SHP77 (cell line): ENCODE results near the gene RUBCNL.
"Not testable (repeated sequence)": the region's sequence is repeated elsewhere in the genome, so short reads cannot be mapped to it uniquely, and the experiment has no call there.

Source experiments
- DNase-seq, 2 experiments: peaks; one replicate each; lab custom pipeline; 2025; lab: John Stamatoyannopoulos, UW

RUBCNL gene, protein sequence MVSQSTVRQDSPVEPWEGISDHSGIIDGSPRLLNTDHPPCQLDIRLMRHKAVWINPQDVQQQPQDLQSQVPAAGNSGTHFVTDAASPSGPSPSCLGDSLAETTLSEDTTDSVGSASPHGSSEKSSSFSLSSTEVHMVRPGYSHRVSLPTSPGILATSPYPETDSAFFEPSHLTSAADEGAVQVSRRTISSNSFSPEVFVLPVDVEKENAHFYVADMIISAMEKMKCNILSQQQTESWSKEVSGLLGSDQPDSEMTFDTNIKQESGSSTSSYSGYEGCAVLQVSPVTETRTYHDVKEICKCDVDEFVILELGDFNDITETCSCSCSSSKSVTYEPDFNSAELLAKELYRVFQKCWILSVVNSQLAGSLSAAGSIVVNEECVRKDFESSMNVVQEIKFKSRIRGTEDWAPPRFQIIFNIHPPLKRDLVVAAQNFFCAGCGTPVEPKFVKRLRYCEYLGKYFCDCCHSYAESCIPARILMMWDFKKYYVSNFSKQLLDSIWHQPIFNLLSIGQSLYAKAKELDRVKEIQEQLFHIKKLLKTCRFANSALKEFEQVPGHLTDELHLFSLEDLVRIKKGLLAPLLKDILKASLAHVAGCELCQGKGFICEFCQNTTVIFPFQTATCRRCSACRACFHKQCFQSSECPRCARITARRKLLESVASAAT

DNA sequence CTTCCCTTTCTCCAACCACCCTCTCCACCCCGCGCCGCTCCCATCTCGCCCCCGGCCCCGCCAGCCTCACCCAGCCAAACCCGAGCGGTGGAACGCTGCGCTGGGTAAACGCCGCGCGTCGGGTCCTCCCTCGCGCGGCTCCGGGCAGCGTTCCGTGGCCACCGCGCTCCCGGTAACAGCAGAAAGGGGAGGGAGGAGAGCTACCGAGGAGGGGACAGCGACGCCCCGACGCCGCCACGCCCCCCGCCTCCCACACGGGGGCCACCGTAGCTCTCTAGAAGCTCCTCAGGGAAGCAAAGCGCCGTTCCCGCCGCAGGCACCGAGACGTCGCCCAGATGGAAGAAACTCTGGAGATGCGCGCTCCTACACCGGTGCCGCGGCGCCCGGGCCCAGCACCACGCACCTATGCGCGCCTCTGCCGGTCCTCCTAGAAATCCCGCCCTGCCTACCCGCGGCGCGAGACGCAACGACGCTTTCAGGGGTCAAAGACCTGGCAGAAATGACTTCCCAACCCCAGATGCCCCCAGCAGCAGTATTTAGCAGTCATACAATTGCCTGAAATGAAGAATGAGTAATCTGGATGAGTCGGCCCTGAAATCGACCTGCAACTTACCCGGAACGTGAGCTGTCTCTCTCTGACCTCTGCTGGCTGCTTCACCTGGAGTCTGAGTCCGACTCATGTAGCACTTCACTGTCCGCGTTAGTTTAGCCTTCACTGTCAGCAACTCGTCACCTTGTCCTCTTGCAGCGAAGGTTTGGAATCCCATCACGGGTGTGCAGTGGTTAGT is at the start of gene RUBCNL:
TSS of gene RUBCNL (minus strand) at position 189 of the 788 bp plus-strand sequence. CDS start 14,777 bp downstream, outside the sequence.
- DNase-seq = no peak

GRCh38 chr13:46429558-46429957 is 42.5 kb upstream of the RUBCNL start:
- not testable (repeated sequence) for DNase-seq

GRCh38 chr13:46405457-46405856 is 18.4 kb upstream of the RUBCNL start:
- no peak for DNase-seq

- DNase-seq = no peak
Measured at GRCh38 chr13:46404733-46405100, 17.7 kb upstream of the RUBCNL start.

DNA sequence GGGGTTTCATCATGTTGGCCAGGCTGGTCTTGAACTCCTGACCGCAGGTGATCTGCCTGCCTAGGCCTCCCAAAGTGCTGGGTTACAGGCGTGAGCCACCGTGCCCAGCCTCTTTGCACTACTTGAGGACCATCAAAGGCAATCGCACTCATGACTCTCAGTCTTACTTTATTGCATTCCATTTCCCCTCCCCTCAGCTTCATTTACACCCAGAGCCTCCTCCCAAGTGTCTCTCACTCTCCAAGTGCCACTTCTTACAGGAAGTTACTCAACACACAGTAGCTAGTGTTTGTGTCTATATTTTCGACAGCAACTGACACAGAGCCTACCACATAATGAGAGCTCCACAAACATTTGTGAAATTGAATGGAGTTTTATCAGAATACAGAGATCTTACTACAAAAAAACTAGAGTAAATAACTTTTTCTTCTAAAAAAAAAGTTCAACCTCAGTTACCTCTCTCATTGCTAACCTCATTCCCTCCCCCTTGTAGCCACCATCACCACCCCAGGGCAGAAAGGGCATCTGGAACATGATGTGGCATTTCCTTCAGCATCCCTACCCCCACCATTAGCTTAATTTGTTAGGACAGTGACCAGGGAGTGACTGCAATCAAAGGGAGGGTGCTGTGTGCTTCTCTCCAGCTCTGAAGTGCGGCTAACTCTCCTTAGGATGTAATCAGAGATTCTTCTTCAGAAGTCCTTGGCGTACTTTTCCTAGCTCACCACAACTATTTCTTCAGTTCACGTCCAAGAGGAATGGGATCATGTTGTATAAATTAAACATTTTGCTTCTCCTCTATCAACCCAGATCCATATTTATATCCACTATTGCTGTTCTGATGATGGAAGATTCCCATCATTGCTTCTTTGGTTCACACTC is 17.0 kb upstream of the RUBCNL start:
- DNase-seq = no peak

- no peak for DNase-seq
Measured at GRCh38 chr13:46402178-46402577, 15.1 kb upstream of the RUBCNL start.

- DNase-seq = no peak
Measured at GRCh38 chr13:46401432-46401831, 14.4 kb upstream of the RUBCNL start.

DNA sequence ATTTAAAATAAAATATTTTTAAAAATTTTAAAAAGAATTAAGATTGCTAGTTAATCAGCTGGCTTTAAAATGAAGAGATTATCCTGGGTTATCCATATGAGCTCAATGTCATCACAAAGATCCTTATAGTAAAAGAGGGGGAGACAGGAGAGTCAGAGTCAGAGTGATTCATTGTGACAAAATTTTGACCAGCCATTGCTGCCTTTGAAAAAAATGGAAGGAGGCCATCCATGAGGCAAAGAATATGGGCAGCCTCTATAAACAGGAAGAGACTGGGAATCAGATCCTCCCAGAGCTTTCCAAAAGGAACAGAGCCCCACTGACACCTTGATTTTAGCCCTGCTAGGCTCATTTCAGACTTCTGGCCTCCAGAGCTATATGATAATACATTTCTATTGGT is 9.3 kb upstream of the RUBCNL start:
- no peak for DNase-seq

DNA sequence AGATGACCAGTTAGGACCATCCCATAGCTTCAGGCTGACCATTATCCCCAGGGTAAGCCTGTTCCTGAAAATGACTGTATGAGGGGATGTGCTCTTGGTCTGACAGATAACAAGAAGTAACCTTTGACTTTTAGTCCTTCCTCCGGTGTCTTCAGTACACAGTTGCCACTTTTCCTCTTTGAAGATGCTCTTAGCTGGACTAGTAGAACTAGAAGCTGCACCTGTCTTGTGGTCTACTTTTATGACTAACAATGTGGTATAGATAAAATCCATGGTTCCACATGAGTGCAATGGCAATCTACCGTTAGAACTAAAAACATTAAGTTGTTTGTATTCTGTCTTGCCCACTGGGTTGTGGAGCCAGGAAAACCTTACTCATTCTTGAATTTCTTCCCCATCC is 5.9 kb upstream of the RUBCNL start:
- DNase-seq = no peak

DNA sequence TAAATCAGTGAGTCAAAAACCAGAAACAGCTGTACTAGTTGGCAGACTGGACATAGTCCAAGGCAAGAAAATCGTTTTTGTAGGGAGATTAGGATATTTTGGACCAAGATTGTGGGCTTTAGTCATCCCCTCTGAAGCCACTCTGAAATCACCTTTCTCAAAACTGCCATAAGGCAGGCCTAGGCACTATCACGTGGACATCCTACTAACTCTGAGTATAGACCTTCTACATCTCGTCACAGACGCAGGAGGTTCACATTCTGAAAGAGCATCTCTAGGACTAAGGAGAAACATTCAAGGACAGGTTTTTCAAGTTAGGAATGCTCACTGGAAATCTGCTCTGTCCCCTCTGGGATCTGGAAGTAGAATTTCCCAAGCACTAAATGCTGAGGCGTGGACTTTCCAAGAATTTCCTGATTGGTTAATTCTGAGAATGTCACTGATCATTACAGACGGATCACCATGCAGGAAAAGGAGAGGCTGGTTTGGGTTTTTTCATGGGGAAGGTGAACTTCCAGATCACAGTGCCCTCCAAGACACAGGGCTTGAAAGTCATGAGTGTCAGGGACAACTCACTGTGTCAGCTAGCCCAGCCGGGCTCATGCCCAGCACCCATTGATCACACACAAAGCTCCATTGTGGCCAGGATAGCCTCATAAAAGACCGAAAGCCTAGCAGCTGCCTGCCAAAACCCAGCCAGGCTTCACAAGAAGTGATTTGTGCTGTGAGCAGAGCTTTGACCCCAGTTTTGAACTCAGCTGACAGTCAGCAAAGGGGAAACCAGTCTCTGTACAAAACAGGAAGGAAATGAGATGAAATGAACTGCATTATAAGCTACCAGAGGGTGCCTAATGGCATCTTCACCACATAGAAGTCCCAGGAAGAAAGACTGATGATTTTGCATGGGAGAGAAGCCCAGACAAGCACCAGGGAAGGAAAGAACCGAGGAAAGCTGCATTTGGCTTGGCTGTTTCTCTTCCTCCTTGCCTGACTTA is 2.7 kb upstream of the RUBCNL start:
- no peak for DNase-seq

- no peak for DNase-seq
Measured at GRCh38 chr13:46388846-46389245, 1.8 kb upstream of the RUBCNL start.

DNA sequence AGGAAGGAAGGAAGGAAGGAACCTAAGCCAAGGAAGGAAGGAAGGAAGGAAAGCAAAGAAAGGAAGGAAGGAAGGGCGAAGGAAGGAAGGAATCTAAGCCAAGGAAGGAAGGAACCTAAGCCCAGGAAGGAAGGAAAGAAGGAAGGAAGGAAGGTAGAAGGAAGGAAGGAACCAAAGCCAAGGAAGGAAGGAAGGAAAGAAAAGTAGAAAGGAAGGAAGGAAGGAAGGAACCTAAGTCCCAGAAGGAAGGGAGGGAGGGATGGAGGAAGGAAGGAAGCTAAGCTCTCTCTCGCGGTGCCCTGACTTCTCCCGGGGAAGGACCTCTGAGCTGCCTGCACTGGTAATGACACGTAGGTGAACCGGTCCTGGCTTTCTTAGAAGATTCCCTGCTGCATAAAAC is 1.3 kb upstream of the RUBCNL start:
- DNase-seq = no peak

DNA sequence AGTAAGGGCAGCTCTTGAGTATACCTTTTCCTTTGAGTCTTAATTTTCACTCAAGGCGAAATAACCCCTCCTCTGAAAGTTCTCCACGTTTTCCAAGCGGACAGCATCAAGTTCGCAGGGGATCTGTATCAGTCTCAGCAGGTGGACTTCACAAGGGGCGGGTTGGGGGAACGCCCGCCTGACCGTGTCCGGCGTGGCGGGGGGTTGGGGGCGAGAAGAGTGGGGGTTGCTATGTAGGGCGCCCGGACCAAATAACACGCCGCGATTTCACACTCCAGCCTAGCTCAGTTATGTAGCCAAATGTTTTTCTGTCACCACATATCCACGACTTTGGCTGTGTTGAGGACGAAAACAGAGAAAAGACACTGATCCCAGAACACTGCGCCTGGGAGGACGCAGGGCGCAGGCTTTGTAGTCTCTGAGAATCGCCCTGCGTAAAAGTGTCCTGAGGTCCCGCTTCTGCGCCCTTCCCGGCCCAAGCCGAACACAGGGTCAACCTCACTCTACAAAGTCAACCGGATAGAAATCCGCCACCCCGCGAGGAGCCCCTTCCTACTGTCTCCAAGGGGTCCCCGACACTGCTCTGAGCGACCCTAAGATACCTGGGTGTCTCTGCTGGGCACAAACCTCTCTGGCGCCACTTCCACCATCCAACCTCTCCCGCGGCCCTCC is 524 bp downstream of the RUBCNL start:
- no peak for DNase-seq

- DNase-seq = no peak
Measured at GRCh38 chr13:46385946-46386345, 1.1 kb downstream of the RUBCNL start.

GRCh38 chr13:46383383-46383782 is 3.7 kb downstream of the RUBCNL start:
- no peak for DNase-seq

- no peak for DNase-seq
Measured at GRCh38 chr13:46382224-46382623, 4.8 kb downstream of the RUBCNL start.

DNA sequence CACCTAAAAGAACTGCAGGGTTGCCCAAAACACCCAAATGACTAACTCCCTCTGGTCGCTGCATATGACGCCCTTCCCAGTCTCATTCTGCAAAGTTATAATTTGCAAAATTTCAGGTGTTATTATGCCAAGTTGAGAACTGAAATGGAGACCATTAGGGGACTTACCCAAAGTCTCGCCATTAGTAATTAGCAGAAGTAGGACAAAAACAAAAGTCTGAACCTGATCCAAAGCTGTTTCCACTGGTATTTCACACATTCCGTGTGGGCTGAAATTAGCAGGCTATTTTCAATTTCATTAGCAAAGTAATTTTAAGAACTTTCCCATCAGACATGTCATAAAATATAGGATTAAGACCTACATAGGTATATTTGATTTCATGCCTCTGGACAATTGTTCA is 6.8 kb downstream of the RUBCNL start:
- no peak for DNase-seq

DNA sequence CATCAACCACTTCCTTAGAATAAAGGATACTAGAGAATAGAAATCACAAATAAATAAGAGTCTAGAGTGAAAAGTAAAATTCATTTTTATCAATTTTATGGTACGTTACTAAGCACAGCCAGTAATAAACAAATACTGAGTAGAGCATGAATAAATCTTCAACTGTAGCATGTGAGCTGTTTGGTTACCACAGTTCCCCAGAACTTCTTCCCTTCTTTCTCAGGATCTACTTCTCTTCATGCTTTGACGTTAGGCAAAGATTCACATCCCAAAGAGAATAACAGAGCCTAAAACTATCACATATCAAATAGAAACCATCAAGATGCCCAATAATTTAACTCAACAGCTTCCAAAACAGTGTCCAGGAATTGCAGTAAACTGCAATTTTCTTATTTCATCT is 7.4 kb downstream of the RUBCNL start:
- no peak for DNase-seq

DNA sequence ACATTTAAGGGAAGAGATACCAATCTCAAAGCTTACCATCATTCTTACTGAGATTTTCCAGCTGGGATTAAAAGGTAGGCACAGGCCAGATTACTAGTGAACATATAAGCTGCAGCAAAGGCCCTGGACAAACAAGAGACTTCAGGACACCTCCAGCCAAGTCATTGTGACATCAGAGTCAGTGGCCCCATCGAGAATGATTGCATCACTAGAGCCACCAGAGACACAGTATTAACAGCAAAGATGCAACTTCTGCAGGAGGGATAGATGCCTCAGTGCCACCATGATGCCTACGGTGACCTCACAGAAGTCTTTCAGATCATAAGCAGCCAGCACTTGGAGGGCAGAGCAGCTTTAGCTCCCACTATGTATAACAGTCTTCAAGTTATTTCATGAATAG is 8.6 kb downstream of the RUBCNL start:
- no peak for DNase-seq

- no peak for DNase-seq
Measured at GRCh38 chr13:46377554-46377953, 9.5 kb downstream of the RUBCNL start.
